Stomach (tissue), 4 donors: Measurements from ENCODE around the gene TFEB.

ENCODE experiments used
- CTCF ChIP-seq, 7 experiments: fragments of 450-650 bp in 4 of 7; fragments of 200-600 bp in 3 of 7; sonication (generic) in 3 of 7; IDR thresholded peaks; one replicate each; pipeline ENCODE4 v1.5.1; 2016 to 2019; ENCODE audit warnings: antibody characterized with exemption in 7 of 7, control low read depth in 2 of 7, mild to moderate bottlenecking in 1 of 7
- POLR2AphosphoS5 ChIP-seq, 3 donors: sonication (generic); formaldehyde crosslinking; IDR thresholded peaks; one replicate each; pipeline ENCODE4 v1.6.1; 2016; ENCODE audit warnings: antibody characterized with exemption in 3 of 3

DNA sequence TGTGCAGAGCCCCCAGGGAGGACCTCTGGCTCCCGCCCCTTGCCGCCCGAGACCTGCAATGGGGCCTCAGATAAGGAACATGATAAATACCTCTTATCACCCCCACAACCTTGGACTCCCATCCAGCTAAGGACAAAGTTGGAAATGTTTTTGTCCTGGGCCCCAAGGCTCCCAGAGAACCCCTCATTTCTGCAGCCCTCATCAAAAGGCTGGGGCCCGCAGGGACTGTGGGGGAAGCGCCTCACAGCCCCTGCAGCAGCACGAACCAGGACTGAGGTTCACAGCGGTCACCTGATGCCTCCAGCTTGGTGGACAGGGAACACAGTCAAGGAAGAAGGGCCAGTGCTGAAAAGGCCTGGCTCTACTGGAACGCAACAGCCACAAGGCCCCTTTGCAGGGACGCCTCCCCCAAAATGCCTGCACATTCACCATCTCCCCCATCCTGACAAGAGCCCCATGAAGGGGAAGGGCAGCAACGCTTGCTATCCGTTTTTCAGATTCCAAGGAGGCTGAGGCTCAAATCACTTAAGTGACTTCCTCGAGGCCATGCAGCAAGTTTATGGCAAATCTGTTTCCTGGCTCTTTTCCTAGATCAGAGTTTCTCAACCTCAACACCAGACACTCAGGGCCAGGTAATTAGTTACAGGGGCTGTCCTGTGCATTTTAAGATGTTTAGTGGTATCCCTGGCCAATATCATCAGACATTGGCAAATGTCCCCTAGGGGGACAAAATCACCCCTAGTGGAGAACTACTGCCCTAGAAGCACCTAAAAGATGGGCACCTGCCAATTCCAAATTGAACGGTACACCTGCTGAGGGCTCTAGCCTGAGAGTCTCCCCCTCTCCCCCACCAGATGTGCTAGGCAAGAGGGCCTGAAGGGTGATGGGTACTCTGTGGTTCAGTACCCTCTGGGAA lies 10.6 kb downstream of the TFEB start:
- no peak for TF ChIP-seq CTCF (IDR thresholded peaks at IDR 0.05)
- TF ChIP-seq POLR2AphosphoS5 (IDR thresholded peaks at IDR 0.05), result no peak
